Prostate gland (tissue), 2 donors: ENCODE results near the gene DNA2. TPM values are rescaled to one million over a fixed set of nuclear protein-coding genes. Genes with fewer than 3 reads are reported as not detected.
A peak's percentile ranks its signal among the peaks of the same experiment; 100 is the strongest.
"Not testable (repeated sequence)": the region's sequence is repeated elsewhere in the genome, so short reads cannot be mapped to it uniquely, and the experiment has no call there.

Experiments used
- DNase-seq: peaks from one replicate; pipeline ENCODE4 v3.0.0-alpha.2; 2019; ENCODE audit warnings: low spot score
- H3K27ac ChIP-seq, 2 donors: fragments of 200-600 bp; sonication (generic); 2 replicates each; pipeline ENCODE4 v1.5.1; 2017 to 2019
- H3K27me3 ChIP-seq: fragments of 200-600 bp; sonication (generic); replicated peaks from 2 replicates; pipeline ENCODE4 v1.5.1; 2019; ENCODE audit not compliant: insufficient read depth
- H3K36me3 ChIP-seq, 2 donors: fragments of 200-600 bp; sonication (generic); 1 replicate in 1 of 2; 2 replicates in 1 of 2; pipeline versions ENCODE4 v1.5.1 to v1.8.1; 2017 to 2019
- H3K4me1 ChIP-seq: fragments of 200-600 bp; sonication (generic); replicated peaks from 2 replicates; pipeline ENCODE4 v1.5.1; 2019
- H3K4me3 ChIP-seq, 2 donors: fragments of 200-600 bp; sonication (generic); 2 replicates each; pipeline ENCODE4 v1.5.1; 2017 to 2019
- H3K9me3 ChIP-seq: fragments of 200-600 bp; sonication (generic); 2 replicates; pipeline ENCODE4 v1.5.1; 2017
- POLR2A ChIP-seq: fragments of 450-650 bp; IDR thresholded peaks from one replicate; pipeline ENCODE4 v1.6.1; 2016; ENCODE audit warnings: antibody characterized with exemption, mild to moderate bottlenecking
- POLR2AphosphoS5 ChIP-seq: sonication (generic); formaldehyde crosslinking; IDR thresholded peaks from one replicate; pipeline ENCODE4 v1.6.1; 2017; ENCODE audit warnings: antibody characterized with exemption
- WGBS: methylation state at CpG from one replicate; pipeline ENCODE4 v1.1.5; 2018; 5-methylcytosine and 5-hydroxymethylcytosine counted together
- intact Hi-C: fragments of 100-400 bp; cut with DNase I; formaldehyde crosslinking; loops from one replicate; pipeline ENCODE4 v1.14.2; 2022
- total RNA-seq, 2 donors: library from RNA; depleted of rRNA; stranded (reverse); fragments of >200 nt; gene quantifications; one replicate each; pipeline ENCODE4 v1.1.0, GENCODE V29; 2016
- TF ChIP-seq, protein P1 (sequence below), 4 experiments: fragments of 200-600 bp in 2 of 4; fragments of 450-650 bp in 2 of 4; sonication (generic) in 2 of 4; IDR thresholded peaks; 1 replicate in 3 of 4; 2 replicates in 1 of 4; pipeline ENCODE4 v1.5.1; 2016 to 2019; ENCODE audit warnings: antibody characterized with exemption in 4 of 4, mild to moderate bottlenecking in 2 of 4, moderate library complexity in 2 of 4

DNA2 gene
- total RNA-seq: 1 to 10 TPM; 4.4 to 4.9 TPM

DNA sequence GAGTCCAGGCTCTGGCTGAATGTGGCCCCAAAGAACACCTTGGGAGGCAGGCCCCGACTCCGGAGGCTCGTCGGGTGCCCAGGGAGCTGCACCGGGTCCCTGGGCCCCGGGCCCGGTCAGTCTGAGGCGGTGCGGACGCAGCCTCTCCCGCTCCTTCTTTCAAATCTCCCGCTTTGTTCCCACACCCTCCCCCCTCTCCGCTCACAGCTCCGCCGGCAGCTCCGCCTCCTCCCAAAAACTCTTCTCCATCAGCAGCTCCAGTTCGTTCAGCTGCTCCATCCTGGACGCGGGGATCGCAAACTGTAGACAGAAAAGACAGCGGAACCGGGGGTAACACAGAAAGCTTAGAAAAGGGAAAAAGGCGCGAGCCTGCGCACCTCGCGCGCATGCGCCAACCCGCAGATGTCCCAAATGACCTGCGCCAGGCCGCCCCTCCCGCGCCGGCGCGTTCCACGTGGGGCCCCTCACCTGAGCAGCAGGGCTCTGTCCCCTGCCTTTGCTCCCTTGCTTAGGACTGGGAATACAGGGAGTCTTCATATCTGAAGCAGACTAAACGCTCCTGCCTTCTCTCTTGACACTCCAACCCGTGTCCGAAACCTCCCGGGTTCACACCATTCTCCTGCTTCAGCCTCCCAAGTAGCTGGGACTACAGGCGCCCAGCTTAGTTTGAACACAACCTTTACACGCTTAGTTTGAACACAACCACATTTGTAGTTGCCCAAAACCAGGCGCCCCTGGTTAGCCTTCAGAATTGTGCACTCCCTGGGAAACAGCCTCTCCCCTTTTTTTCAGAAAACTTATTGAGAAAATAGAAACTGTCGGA is at the start of gene DNA2:
TSS of gene DNA2 (minus strand) at position 388 of the 823 bp plus-strand sequence. CDS start at position 279, 109 bp downstream.
- 3% methylated on average over 46 of the region's 46 CpGs for WGBS
- intact Hi-C loops: no loop called here
- DNase-seq: peak; percentile 56
- H3K9me3 ChIP-seq: no peaks in the 10 kb centered on the region
- peak within 1 kb of the TSS; percentile 59 to 72 for H3K27ac ChIP-seq
- TF ChIP-seq POLR2AphosphoS5: peak; percentile 78
- TF ChIP-seq POLR2A: no peak
- H3K36me3 ChIP-seq: no peaks in the 10 kb centered on the region
- H3K4me1 ChIP-seq: peaks cover 4% of the 10 kb centered on the region
- H3K4me3 ChIP-seq: peak within 1 kb of the TSS; percentile 47 to 58
- H3K27me3 ChIP-seq: no peaks in the 10 kb centered on the region

DNA sequence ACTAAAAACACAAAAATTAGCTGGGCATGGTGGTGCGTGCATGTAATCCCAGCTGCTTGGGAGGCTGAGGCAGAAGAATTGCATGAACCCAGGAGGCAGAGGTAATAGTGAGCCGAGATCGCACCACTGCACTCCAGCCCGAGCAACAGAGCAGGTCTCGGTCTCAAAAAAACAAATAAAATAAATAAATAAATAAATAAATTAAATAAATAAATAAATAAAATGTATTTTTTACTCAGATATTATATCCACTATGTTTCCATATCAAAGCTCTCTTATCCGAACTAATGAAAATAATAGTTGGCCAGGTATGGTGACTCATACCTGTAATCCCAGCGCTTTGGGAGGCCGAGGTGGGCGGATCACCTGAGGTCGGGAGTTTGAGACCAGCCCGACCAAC is 46.8 kb upstream of the DNA2 start:
- intact Hi-C loops, H3K36me3 ChIP-seq, H3K27me3 ChIP-seq, H3K27ac ChIP-seq, H3K4me3 ChIP-seq, H3K9me3 ChIP-seq, DNase-seq, H3K4me1 ChIP-seq: not testable (repeated sequence)
- 98% methylated on average over 11 of the region's 11 CpGs for WGBS

GRCh38 chr10:68517188-68517587 is 45.4 kb upstream of the DNA2 start:
- H3K27ac ChIP-seq: peak overlapping the region; percentile 30 to 60
- 83% methylated on average over 5 of the region's 5 CpGs for WGBS
- H3K4me1 ChIP-seq: peaks cover 6% of the 10 kb centered on the region

DNA sequence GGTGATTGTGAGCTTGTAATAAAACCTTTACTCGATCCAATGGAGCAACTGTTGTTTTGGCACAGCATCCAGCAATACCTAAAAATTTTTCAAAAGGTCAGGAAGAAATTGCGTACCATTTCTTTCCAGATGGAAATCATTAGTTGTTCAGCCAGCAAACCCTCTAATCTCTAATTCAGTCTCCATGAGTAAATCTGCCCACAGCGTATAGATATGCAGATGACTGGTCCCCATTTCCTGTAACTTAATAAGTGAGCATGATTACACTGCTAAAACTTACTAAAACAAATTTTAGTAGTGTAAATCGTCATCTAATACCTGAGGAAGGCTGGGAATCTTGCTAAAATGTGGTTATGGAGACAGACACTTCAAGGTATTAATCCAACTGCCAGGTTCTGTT is 45.0 kb upstream of the DNA2 start:
- Histone ChIP-seq H3K4me1 (peaks cover 6% of the 10 kb centered on the region), H3K4me3 (no peak overlapping the region), H3K27ac (peak overlapping the region; percentile 30 to 60), H3K9me3 (no peaks in the 10 kb centered on the region), H3K27me3 (no peaks in the 10 kb centered on the region), H3K36me3 (no peaks in the 10 kb centered on the region)
- intact Hi-C loops: no loop called here
- DNase-seq: no peak
- 33% methylated on average over 4 of the region's 4 CpGs for WGBS
- TF ChIP-seq POLR2AphosphoS5 (no peak), POLR2A (no peak)
- TF ChIP-seq, protein P1, sequence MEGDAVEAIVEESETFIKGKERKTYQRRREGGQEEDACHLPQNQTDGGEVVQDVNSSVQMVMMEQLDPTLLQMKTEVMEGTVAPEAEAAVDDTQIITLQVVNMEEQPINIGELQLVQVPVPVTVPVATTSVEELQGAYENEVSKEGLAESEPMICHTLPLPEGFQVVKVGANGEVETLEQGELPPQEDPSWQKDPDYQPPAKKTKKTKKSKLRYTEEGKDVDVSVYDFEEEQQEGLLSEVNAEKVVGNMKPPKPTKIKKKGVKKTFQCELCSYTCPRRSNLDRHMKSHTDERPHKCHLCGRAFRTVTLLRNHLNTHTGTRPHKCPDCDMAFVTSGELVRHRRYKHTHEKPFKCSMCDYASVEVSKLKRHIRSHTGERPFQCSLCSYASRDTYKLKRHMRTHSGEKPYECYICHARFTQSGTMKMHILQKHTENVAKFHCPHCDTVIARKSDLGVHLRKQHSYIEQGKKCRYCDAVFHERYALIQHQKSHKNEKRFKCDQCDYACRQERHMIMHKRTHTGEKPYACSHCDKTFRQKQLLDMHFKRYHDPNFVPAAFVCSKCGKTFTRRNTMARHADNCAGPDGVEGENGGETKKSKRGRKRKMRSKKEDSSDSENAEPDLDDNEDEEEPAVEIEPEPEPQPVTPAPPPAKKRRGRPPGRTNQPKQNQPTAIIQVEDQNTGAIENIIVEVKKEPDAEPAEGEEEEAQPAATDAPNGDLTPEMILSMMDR (IDR thresholded peaks at IDR 0.05): no peak

More at GRCh38 chr10:68517188-68517587, 45.4 kb upstream of the DNA2 start:
- Histone ChIP-seq H3K36me3 (no peaks in the 10 kb centered on the region), H3K4me3 (no peak overlapping the region), H3K27me3 (no peaks in the 10 kb centered on the region), H3K9me3 (no peaks in the 10 kb centered on the region)
- intact Hi-C loops: no loop called here
- TF ChIP-seq, protein P1 (IDR thresholded peaks at IDR 0.05): no peak
- no peak for DNase-seq

GRCh38 chr10:68516216-68516615 is 44.4 kb upstream of the DNA2 start:
- H3K27me3 ChIP-seq, H3K9me3 ChIP-seq, DNase-seq, H3K4me3 ChIP-seq, H3K36me3 ChIP-seq, intact Hi-C loops, H3K4me1 ChIP-seq: not testable (repeated sequence)
- WGBS: 50% methylated on average over 2 of the region's 2 CpGs
- H3K27ac ChIP-seq: peak overlapping the region in 1 of 2 donors; percentile 60

- intact Hi-C loops: no loop called here
- no peak overlapping the region for H3K27ac ChIP-seq
- no peak for DNase-seq
- H3K4me1 ChIP-seq: no peaks in the 10 kb centered on the region
- 60% methylated on average over 6 of the region's 6 CpGs for WGBS
- no peak overlapping the region for H3K4me3 ChIP-seq
- H3K9me3 ChIP-seq: no peaks in the 10 kb centered on the region
- H3K27me3 ChIP-seq: no peaks in the 10 kb centered on the region
- no peak for TF ChIP-seq POLR2AphosphoS5
- no peak for TF ChIP-seq POLR2A
- TF ChIP-seq, protein P1 (IDR thresholded peaks at IDR 0.05): no peak
- H3K36me3 ChIP-seq: no peaks in the 10 kb centered on the region
Measured at GRCh38 chr10:68508090-68508489, 36.3 kb upstream of the DNA2 start.
